Measurements from ENCODE around the gene KNTC1.

DNA sequence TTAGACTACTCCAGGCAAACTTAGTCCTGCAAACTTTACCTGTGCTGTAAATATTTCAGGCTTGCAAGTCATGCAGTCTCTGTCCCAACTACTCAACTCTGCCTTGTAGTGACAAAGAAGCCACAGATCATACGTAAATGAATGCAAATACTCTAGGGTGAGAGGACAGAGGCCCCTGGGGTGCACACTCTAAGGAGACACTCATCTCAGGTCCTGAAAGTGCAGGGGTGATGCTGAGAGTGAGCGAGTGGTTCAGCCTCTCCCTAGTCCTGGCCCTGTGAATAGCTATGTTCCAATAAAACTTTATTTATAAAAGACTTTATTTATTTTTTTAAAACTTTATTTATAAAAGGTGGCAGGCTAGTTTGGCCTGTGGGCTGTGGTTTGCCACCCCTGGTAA, 141.2 kb downstream of the KNTC1 start:
- TF ChIP-seq, protein P1, sequence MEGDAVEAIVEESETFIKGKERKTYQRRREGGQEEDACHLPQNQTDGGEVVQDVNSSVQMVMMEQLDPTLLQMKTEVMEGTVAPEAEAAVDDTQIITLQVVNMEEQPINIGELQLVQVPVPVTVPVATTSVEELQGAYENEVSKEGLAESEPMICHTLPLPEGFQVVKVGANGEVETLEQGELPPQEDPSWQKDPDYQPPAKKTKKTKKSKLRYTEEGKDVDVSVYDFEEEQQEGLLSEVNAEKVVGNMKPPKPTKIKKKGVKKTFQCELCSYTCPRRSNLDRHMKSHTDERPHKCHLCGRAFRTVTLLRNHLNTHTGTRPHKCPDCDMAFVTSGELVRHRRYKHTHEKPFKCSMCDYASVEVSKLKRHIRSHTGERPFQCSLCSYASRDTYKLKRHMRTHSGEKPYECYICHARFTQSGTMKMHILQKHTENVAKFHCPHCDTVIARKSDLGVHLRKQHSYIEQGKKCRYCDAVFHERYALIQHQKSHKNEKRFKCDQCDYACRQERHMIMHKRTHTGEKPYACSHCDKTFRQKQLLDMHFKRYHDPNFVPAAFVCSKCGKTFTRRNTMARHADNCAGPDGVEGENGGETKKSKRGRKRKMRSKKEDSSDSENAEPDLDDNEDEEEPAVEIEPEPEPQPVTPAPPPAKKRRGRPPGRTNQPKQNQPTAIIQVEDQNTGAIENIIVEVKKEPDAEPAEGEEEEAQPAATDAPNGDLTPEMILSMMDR (IDR thresholded peaks at IDR 0.05), result no peak
- TF ChIP-seq POLR2A (IDR thresholded peaks at IDR 0.05), result no peak
